ENCODE results near the gene NCEH1. TPM values are rescaled to one million over a fixed set of nuclear protein-coding genes. Genes with fewer than 3 reads are reported as not detected.

The NCEH1 gene
- total RNA-seq, 2 donors from 2014 or later = 6.9 to 10.1 TPM

GRCh38 chr3:172750368-172751174 lies 39.7 kb upstream of the NCEH1 start, which contains the start of gene ECT2:
Gene ECT2, plus strand, starts transcription at chr3:172750726. Its CDS starts 3,805 bp downstream, at chr3:172754531.
- H3K27ac ChIP-seq = peak within 1 kb of the TSS in 3 of 4 donors; percentile 57 to 86 (median 76)

GRCh38 chr3:172750069-172750367 lies 39.2 kb upstream of the NCEH1 start:
- ATAC-seq = no peak
- intact Hi-C loops (cut with DNase I) = no loop called here
- WGBS, 2 donors = 10 to 11% methylated on average over 9 of the region's 9 CpGs
- no peaks in the 10 kb centered on the region for H3K27me3 ChIP-seq
- no peaks in the 10 kb centered on the region for H3K36me3 ChIP-seq (replicated peaks in 1 of 2; ENCODE audit: insufficient read depth in 1 of 2, low read depth in 2 of 2)
- no peaks in the 10 kb centered on the region for H3K9me3 ChIP-seq
- peak in 1 of 4 donors; percentile 17 for DNase-seq
- no peak overlapping the region for H3K4me3 ChIP-seq
- H3K27ac ChIP-seq = peak overlapping the region in 3 of 4 donors; percentile 56 to 86 (median 76)
- TF ChIP-seq POLR2A (IDR thresholded peaks at IDR 0.05) = no peak
- TF ChIP-seq CTCF (IDR thresholded peaks at IDR 0.05) = no peak
- peaks cover 22% of the 10 kb centered on the region for H3K4me1 ChIP-seq

More at GRCh38 chr3:172750368-172751174, 39.7 kb upstream of the NCEH1 start, which contains the start of gene ECT2:
- Histone ChIP-seq H3K9me3 (no peaks in the 10 kb centered on the region), H3K36me3 (replicated peaks in 1 of 2; ENCODE audit: insufficient read depth in 1 of 2, low read depth in 2 of 2) (no peaks in the 10 kb centered on the region), H3K4me1 (peaks cover 22% of the 10 kb centered on the region), H3K27me3 (no peaks in the 10 kb centered on the region), H3K4me3 (peak within 1 kb of the TSS; percentile 48 to 84)
- intact Hi-C loops (cut with DNase I) = no loop called here
- TF ChIP-seq POLR2A (IDR thresholded peaks at IDR 0.05) (peak in 2 of 3 donors; percentile 37 to 39), CTCF (IDR thresholded peaks at IDR 0.05) (peak; percentile 42 to 92 (median 87))
- peak; percentile 99 for ATAC-seq
- peak; percentile 98 to 99 (median 99) for DNase-seq
- WGBS, 2 donors = 0 to 1% methylated on average over 14 to 49 of the region's 49 CpGs

- Histone ChIP-seq H3K27me3 (no peaks in the 10 kb centered on the region), H3K36me3 (replicated peaks in 1 of 2; ENCODE audit: insufficient read depth in 1 of 2, low read depth in 2 of 2) (no peaks in the 10 kb centered on the region), H3K27ac (peak overlapping the region; percentile 28 to 86 (median 66)), H3K9me3 (no peaks in the 10 kb centered on the region), H3K4me1 (peaks cover 22% of the 10 kb centered on the region), H3K4me3 (no peak overlapping the region)
- TF ChIP-seq POLR2A (IDR thresholded peaks at IDR 0.05) = peak in 1 of 3 donors; percentile 20
- no peak for TF ChIP-seq CTCF (IDR thresholded peaks at IDR 0.05)
- 16 to 20% methylated on average over 8 of the region's 8 CpGs for WGBS, 2 donors
- ATAC-seq (peak; percentile 50), DNase-seq (peak in 3 of 4 donors; percentile 37 to 59 (median 51))
- intact Hi-C loops (cut with DNase I) = no loop called here
Measured at GRCh38 chr3:172749230-172749965, 38.5 kb upstream of the NCEH1 start.

DNA sequence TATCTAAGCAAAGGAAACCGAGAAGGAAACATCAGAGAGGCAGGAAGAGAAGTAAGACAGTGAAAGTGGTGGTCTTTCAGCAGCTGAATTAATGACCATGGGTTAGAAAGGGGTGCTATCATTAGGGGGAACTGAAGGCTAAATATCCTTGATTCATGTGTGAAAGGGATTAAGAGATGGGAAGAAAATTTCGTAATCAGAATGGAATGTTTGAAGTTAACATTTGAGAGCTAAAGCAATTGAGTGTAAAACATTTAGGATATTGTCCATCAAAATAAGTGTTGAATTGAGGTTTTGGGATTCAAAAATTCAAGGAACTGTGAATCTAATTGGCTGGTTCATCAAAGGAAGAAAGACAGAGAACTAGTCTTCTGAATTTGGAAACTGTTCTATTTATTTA lies 35.6 kb upstream of the NCEH1 start:
- H3K36me3 ChIP-seq (replicated peaks in 1 of 2; ENCODE audit: insufficient read depth in 1 of 2, low read depth in 2 of 2) = no peaks in the 10 kb centered on the region
- no peak overlapping the region for H3K27ac ChIP-seq
- no peak for DNase-seq
- TF ChIP-seq CTCF (IDR thresholded peaks at IDR 0.05) = no peak
- no peaks in the 10 kb centered on the region for H3K9me3 ChIP-seq
- no peak overlapping the region for H3K4me3 ChIP-seq
- ATAC-seq = no peak
- intact Hi-C loops (cut with DNase I) = no loop called here
- H3K4me1 ChIP-seq = peaks cover 18% of the 10 kb centered on the region
- H3K27me3 ChIP-seq = no peaks in the 10 kb centered on the region
- 65 to 70% methylated on average over 2 of the region's 2 CpGs for WGBS, 2 donors
